PC-9 (cell line): ENCODE data around the gene SEMA3C. TPM values are rescaled to one million over a fixed set of nuclear protein-coding genes. Genes with fewer than 3 reads are reported as not detected.
A peak's percentile ranks its signal among the peaks of the same experiment; 100 is the strongest.

ENCODE experiments used
- BruUV-seq: library from RNA; stranded (reverse); fragments of 400-500 nt; replicated peaks from 2 replicates; lab custom pipeline; 2021; lab: Mats Ljungman, UMichigan
- CTCF ChIA-PET: fragments of 300-600 bp; sonication (Branson Sonifier 250); formaldehyde crosslinking; loops from one replicate; lab custom pipeline; 2022; ENCODE audit warnings: antibody characterized with exemption; lab: Charles Lee
- POLR2A ChIA-PET: fragments of 300-600 bp; sonication (Branson Sonifier 250); formaldehyde crosslinking; loops from one replicate; lab custom pipeline; 2022; ENCODE audit warnings: antibody characterized with exemption; ENCODE audit not compliant: unreplicated experiment; lab: Charles Lee
- DNase-seq, 2 experiments: peaks; one replicate each; pipeline versions ENCODE4 v3.0.0 to v3.0.0-alpha.2; 2015 to 2022; ENCODE audit warnings: mixed read lengths in 1 of 2
- H2AFZ ChIP-seq: fragments of 200-600 bp; sonication (generic); 2 replicates; pipeline ENCODE4 v1.8.1; 2017; ENCODE audit warnings: antibody characterized with exemption
- H3F3A ChIP-seq: fragments of 200-600 bp; sonication (generic); 2 replicates; pipeline ENCODE4 v1.8.1; 2017; ENCODE audit warnings: antibody characterized with exemption, mild to moderate bottlenecking, low read depth; ENCODE audit not compliant: insufficient read depth
- H3K27ac ChIP-seq: fragments of 200-600 bp; sonication (generic); 2 replicates; pipeline ENCODE4 v1.6.1; 2016; ENCODE audit warnings: mixed run types
- H3K27me3 ChIP-seq: fragments of 200-600 bp; sonication (generic); 2 replicates; pipeline ENCODE4 v1.6.1; 2016; ENCODE audit warnings: low read depth, mixed run types; ENCODE audit not compliant: insufficient read depth
- H3K36me3 ChIP-seq: fragments of 200-600 bp; sonication (generic); 2 replicates; pipeline ENCODE4 v1.6.1; 2016; ENCODE audit warnings: low read depth, mixed run types
- H3K4me1 ChIP-seq: fragments of 200-600 bp; sonication (generic); replicated peaks from 2 replicates; pipeline ENCODE4 v1.6.1; 2016; ENCODE audit warnings: mixed run types; ENCODE audit not compliant: insufficient read depth
- H3K4me2 ChIP-seq: fragments of 200-600 bp; sonication (generic); 2 replicates; pipeline ENCODE4 v1.6.1; 2017; ENCODE audit warnings: mixed run types
- H3K4me3 ChIP-seq: fragments of 200-600 bp; sonication (generic); 2 replicates; pipeline ENCODE4 v1.6.1; 2016; ENCODE audit warnings: mixed run types
- H3K79me2 ChIP-seq: fragments of 200-600 bp; sonication (generic); 2 replicates; pipeline ENCODE4 v1.6.1; 2017; ENCODE audit warnings: low read depth, mixed run types
- H3K9me2 ChIP-seq: fragments of 200-600 bp; sonication (generic); 2 replicates; pipeline ENCODE4 v1.8.1; 2017; ENCODE audit warnings: mild to moderate bottlenecking; ENCODE audit not compliant: insufficient read depth
- H3K9me3 ChIP-seq: fragments of 200-600 bp; sonication (generic); 2 replicates; pipeline ENCODE4 v1.8.1; 2016; ENCODE audit warnings: low read depth; ENCODE audit not compliant: insufficient read depth
- H4K20me1 ChIP-seq: fragments of 200-600 bp; sonication (generic); 2 replicates; pipeline ENCODE4 v1.8.1; 2017; ENCODE audit not compliant: insufficient read depth
- CTCF ChIP-seq: fragments of 200-600 bp; sonication (generic); conservative IDR thresholded peaks from 2 replicates; pipeline ENCODE4 v1.6.1; 2017; ENCODE audit warnings: mixed run types, antibody characterized with exemption, mild to moderate bottlenecking, moderate library complexity
- EZH2 ChIP-seq: fragments of 200-600 bp; sonication (generic); IDR thresholded peaks from 2 replicates; pipeline ENCODE4 v1.8.0; 2017; ENCODE audit warnings: antibody characterized with exemption, low read depth
- intact Hi-C: fragments of 100-400 bp; cut with micrococcal nuclease; formaldehyde crosslinking; loops from one replicate; pipeline ENCODE4 v1.10.0; 2022; ENCODE audit not compliant: unreplicated experiment
- total RNA-seq: library from RNA; stranded (reverse); gene quantifications from 2 replicates; pipeline ENCODE4 v1.2.3, GENCODE V29; 2021

The SEMA3C gene
- total RNA-seq, 1 experiment from 2014 or later: 19.9 TPM

GRCh38 chr7:80830010-80830409, 88.8 kb downstream of the SEMA3C start:
- no TSS peak for BruUV-seq
- H3K27ac ChIP-seq: no peak overlapping the region

GRCh38 chr7:80829527-80829926, 89.3 kb downstream of the SEMA3C start:
- Histone ChIP-seq H3K9me2 (no peaks in the 10 kb centered on the region), H3K4me1 (peaks cover 14% of the 10 kb centered on the region), H3K79me2 (0 out of 2 replicates have a peak, but pooled peaks cover 3% of the 10 kb centered on the region), H3K27me3 (no peaks in the 10 kb centered on the region), H3K9me3 (no peaks in the 10 kb centered on the region), H3K36me3 (0 out of 2 replicates have a peak, but pooled peaks cover 4% of the 10 kb centered on the region), H2AFZ (no peak overlapping the region), H3K4me2 (no peak overlapping the region), H3K4me3 (no peak overlapping the region), H3K27ac (no peak overlapping the region), H3F3A (no peaks in the 10 kb centered on the region), H4K20me1 (no peaks in the 10 kb centered on the region)
- no peak for DNase-seq
- no peak for TF ChIP-seq CTCF
- TF ChIP-seq EZH2: no peak
- POLR2A ChIA-PET: no interaction called here
- intact Hi-C loops: loop anchor here (5.0 kb wide), 1 partner anchor 88 kb away; the partner anchor contains the start of gene SEMA3C
- no TSS peak for BruUV-seq
- CTCF ChIA-PET: no interaction called here

More at GRCh38 chr7:80830010-80830409, 88.8 kb downstream of the SEMA3C start:
- no peaks in the 10 kb centered on the region for H3K27me3 ChIP-seq
- DNase-seq: no peak
- no peak overlapping the region for H3K4me2 ChIP-seq
- no peaks in the 10 kb centered on the region for H3K9me3 ChIP-seq
- TF ChIP-seq EZH2 (no peak), CTCF (no peak)
- no peaks in the 10 kb centered on the region for H3K9me2 ChIP-seq
- intact Hi-C loops: no loop called here
- H3K36me3 ChIP-seq: 0 out of 2 replicates have a peak, but pooled peaks cover 4% of the 10 kb centered on the region
- H2AFZ ChIP-seq: no peak overlapping the region
- H4K20me1 ChIP-seq: no peaks in the 10 kb centered on the region
- no peak overlapping the region for H3K4me3 ChIP-seq
- no peaks in the 10 kb centered on the region for H3F3A ChIP-seq
- 0 out of 2 replicates have a peak, but pooled peaks cover 3% of the 10 kb centered on the region for H3K79me2 ChIP-seq
- H3K4me1 ChIP-seq: peaks cover 14% of the 10 kb centered on the region
- CTCF ChIA-PET: interaction anchor here (0.5 to 0.6 kb wide), 2 partner anchors 7 to 695 kb away, joined by 3 to 5 read pairs; no protein-coding TSS in a partner anchor
- POLR2A ChIA-PET: interaction anchor here (0.6 kb wide), 1 partner anchor 11 kb away, joined by 3 read pairs; no protein-coding TSS in a partner anchor

GRCh38 chr7:80827239-80827633, 91.6 kb downstream of the SEMA3C start:
- BruUV-seq: no TSS peak
- 0 out of 2 replicates have a peak, but pooled peaks cover 3% of the 10 kb centered on the region for H3K79me2 ChIP-seq
- peak overlapping the region; percentile 15; the same call in 1 of the 2 replicates for H3K4me2 ChIP-seq
- no peaks in the 10 kb centered on the region for H3K9me2 ChIP-seq
- peaks cover 14% of the 10 kb centered on the region for H3K4me1 ChIP-seq
- no peaks in the 10 kb centered on the region for H4K20me1 ChIP-seq
- POLR2A ChIA-PET: no interaction called here
- peak overlapping the region; percentile 9; the same call in 1 of the 2 replicates for H3K27ac ChIP-seq
- H3K36me3 ChIP-seq: peaks cover 4% of the 10 kb centered on the region; the same call in 1 of the 2 replicates
- H3F3A ChIP-seq: no peaks in the 10 kb centered on the region
- no peak for DNase-seq
- no peak overlapping the region for H2AFZ ChIP-seq
- H3K27me3 ChIP-seq: no peaks in the 10 kb centered on the region
- no peak overlapping the region for H3K4me3 ChIP-seq
- TF ChIP-seq CTCF (no peak), EZH2 (no peak)
- no peaks in the 10 kb centered on the region for H3K9me3 ChIP-seq
- intact Hi-C loops: loop anchor here (5.0 kb wide), 1 partner anchor 90 kb away; the partner anchor contains the start of gene SEMA3C
- CTCF ChIA-PET: no interaction called here
